ENCODE results near the gene EFCAB8.

The EFCAB8 gene

GRCh38 chr20:32889281-32889680 is 30.6 kb downstream of the EFCAB8 start:
- H3K4me3 ChIP-seq (replicated peaks; ENCODE audit: low read depth, low read length), result no peak overlapping the region
- no peak for TF ChIP-seq CTCF (IDR thresholded peaks at IDR 0.05; ENCODE audit: low read depth, low read length, missing control alignments)
- no peak for DNase-seq (ENCODE audit: extremely low read depth, low read depth)

DNA sequence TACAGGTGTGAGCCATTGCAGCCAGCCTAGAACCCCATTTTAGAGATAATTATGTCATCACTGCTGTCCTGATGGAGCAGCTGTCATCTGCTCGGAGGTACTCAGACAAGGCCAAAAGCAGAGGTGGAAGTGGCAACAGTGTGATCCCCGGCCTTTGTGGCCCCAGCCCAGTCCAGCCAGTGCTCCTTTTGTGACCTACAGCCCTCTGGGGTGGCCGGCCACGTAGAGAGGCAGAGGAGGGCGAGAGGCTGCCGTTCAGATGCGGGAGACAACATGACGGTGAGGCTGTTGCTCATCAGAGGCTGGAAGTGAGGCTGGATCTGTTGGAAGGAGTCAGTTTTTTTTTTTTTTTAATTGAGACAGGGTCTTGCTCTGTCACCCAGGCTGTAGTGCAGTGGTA is 32.8 kb downstream of the EFCAB8 start:
- H3K4me3 ChIP-seq (replicated peaks; ENCODE audit: low read depth, low read length), result no peak overlapping the region
- no peak for TF ChIP-seq CTCF (IDR thresholded peaks at IDR 0.05; ENCODE audit: low read depth, low read length, missing control alignments)
- DNase-seq (ENCODE audit: extremely low read depth, low read depth), result no peak

DNA sequence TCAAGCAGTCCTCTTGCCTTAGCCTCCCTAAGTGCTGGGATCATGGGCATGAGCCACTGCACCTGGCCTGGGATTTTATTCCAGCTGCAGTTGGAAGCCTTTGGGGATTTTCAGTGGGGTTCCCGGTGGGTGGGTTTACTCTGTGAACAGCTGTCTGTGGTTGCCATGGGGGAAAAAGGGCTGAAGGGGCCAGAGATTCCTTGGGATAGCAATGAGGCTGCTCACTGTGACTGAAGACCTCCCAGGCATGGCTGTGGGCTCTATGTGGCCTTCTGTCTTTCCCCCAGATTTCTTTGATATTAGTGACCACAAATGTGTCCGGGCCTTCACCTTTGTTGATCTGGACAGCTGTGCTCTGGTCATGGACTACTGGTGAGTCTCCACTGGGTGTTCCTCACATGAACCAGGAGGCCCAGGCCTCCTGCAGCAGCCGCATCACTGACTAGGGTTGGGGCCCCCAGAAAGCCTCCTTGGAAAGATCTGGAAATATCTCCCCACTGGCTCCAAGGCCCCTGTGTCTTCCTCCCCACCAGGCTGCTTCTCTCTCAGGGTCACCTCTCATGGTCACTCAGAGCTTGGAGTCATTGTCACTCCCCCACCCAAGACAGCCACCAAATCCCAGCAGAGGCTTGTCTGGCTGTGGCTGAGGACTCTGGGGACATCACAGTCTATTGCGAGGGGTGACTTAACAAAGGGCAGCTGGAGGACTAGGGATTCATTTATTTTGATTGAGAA is 33.4 kb downstream of the EFCAB8 start:
- TF ChIP-seq CTCF (IDR thresholded peaks at IDR 0.05; ENCODE audit: low read depth, low read length, missing control alignments), result no peak
- no peak overlapping the region for H3K4me3 ChIP-seq (replicated peaks; ENCODE audit: low read depth, low read length)
- DNase-seq (ENCODE audit: extremely low read depth, low read depth), result no peak

GRCh38 chr20:32893263-32894025 is 34.7 kb downstream of the EFCAB8 start:
- TF ChIP-seq CTCF (IDR thresholded peaks at IDR 0.05; ENCODE audit: low read depth, low read length, missing control alignments), result no peak
- DNase-seq (ENCODE audit: extremely low read depth, low read depth), result no peak
- no peak overlapping the region for H3K4me3 ChIP-seq (replicated peaks; ENCODE audit: low read depth, low read length)

DNA sequence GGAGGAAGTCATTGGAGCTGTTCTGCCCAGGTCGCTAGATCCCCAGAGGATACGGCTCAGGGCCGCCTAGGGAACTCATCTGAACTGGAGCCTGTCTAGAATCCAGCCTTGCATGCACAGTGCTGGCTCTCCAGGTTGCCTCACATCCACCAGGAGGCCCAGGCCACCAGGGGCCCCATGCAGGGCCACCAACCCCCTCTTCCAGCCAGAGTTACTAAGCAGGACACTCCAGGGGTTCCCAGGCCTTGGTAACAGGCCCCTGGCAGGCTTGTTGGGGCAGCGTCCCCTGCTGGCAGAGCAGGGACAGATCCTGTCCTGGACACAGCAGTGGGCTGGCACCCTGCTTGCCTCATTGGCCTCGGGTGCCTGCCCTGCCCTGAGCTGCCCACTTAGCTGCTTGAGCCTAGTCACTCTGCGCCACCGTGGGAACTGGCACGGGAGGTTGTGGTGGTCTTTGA is 35.3 kb downstream of the EFCAB8 start:
- no peak for DNase-seq (ENCODE audit: extremely low read depth, low read depth)
- peak; percentile 73 for TF ChIP-seq CTCF (IDR thresholded peaks at IDR 0.05; ENCODE audit: low read depth, low read length, missing control alignments)
- no peak overlapping the region for H3K4me3 ChIP-seq (replicated peaks; ENCODE audit: low read depth, low read length)

GRCh38 chr20:32894711-32895355 is 36.1 kb downstream of the EFCAB8 start:
- H3K4me3 ChIP-seq (replicated peaks; ENCODE audit: low read depth, low read length), result no peak overlapping the region
- no peak for TF ChIP-seq CTCF (IDR thresholded peaks at IDR 0.05; ENCODE audit: low read depth, low read length, missing control alignments)
- no peak for DNase-seq (ENCODE audit: extremely low read depth, low read depth)

Data from HFF-Myc (cell line).